Progenitor cell of endocrine pancreas (in vitro differentiated cells): Measurements from ENCODE around the gene CMTM8. TPM values are rescaled to one million over a fixed set of nuclear protein-coding genes. Genes with fewer than 3 reads are reported as not detected.

Experiments used
- DNase-seq: peaks from one replicate; pipeline ENCODE4 v3.0.0; 2021; ENCODE audit warnings: low spot score; ENCODE audit not compliant: unreplicated experiment
- H3K27ac Mint-ChIP-seq: 2 replicates; pipeline ENCODE4 v1.8.0; 2021; ENCODE audit warnings: mild to moderate bottlenecking, moderate library complexity, mixed read lengths
- H3K27me3 Mint-ChIP-seq: 2 replicates; pipeline ENCODE4 v1.8.0; 2021; ENCODE audit warnings: mixed read lengths
- H3K36me3 Mint-ChIP-seq: 2 replicates; pipeline ENCODE4 v1.8.0; 2022; ENCODE audit warnings: mixed read lengths; ENCODE audit not compliant: insufficient read depth
- H3K4me1 Mint-ChIP-seq: 2 replicates; pipeline ENCODE4 v1.8.0; 2021; ENCODE audit warnings: low read depth, mixed read lengths
- H3K4me3 Mint-ChIP-seq: 2 replicates; pipeline ENCODE4 v1.8.0; 2021; ENCODE audit warnings: low read depth, mild to moderate bottlenecking, moderate library complexity, mixed read lengths
- H3K9me3 Mint-ChIP-seq: 2 replicates; pipeline ENCODE4 v1.8.0; 2021; ENCODE audit warnings: low read depth, mixed read lengths
- CTCF ChIP-seq: fragments of 200-600 bp; sonication (generic); IDR thresholded peaks from one replicate; pipeline ENCODE4 v1.5.0; 2021; ENCODE audit warnings: antibody characterized with exemption, mild to moderate bottlenecking; ENCODE audit not compliant: unreplicated experiment
- total RNA-seq: library from RNA; stranded (reverse); gene quantifications from 2 replicates; pipeline ENCODE4 v1.2.1, GENCODE V29; 2021

The CMTM8 gene
- total RNA-seq, 1 donor from 2014 or later: 39.1 TPM

- peaks cover 73% of the 10 kb centered on the region for H3K4me1 Mint-ChIP-seq
- no peak for DNase-seq
- H3K9me3 Mint-ChIP-seq: no peaks in the 10 kb centered on the region
- H3K4me3 Mint-ChIP-seq: peak overlapping the region; percentile 39
- no peak for TF ChIP-seq CTCF
- peak overlapping the region; percentile 84 for H3K27ac Mint-ChIP-seq
- no peaks in the 10 kb centered on the region for H3K27me3 Mint-ChIP-seq
- peaks cover 5% of the 10 kb centered on the region for H3K36me3 Mint-ChIP-seq
These were observed 82.8 kb downstream of the CMTM8 start for GRCh38 chr3:32321095-32321790.

GRCh38 chr3:32322311-32322710, 83.8 kb downstream of the CMTM8 start:
- DNase-seq: no peak
- Mint-ChIP-seq H3K36me3 (peaks cover 7% of the 10 kb centered on the region), H3K27me3 (no peaks in the 10 kb centered on the region), H3K4me1 (peaks cover 66% of the 10 kb centered on the region), H3K9me3 (no peaks in the 10 kb centered on the region), H3K27ac (peak overlapping the region; percentile 84), H3K4me3 (no peak overlapping the region)
- TF ChIP-seq CTCF: no peak

DNA sequence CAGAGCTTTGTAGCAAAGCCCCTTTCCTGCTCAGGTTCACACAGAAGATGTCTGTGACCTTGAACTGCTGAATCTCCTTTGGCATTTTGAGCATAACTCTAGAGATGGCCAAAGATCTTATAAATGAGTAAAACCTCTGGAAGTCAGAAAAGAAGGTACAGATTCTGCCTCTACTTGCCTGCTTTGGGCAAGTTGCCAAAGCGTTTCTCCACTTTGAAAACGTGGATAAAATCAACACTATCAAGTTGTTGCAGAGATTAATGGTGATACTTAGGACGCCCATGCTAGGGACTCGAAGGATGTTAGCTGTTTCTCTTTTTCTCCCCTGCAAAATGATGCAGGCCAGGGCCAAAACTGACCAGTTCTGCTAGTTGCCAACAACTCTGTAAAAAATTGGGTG, 85.1 kb downstream of the CMTM8 start:
- Mint-ChIP-seq H3K9me3 (peaks cover 2% of the 10 kb centered on the region), H3K36me3 (peaks cover 9% of the 10 kb centered on the region), H3K4me1 (peaks cover 62% of the 10 kb centered on the region), H3K4me3 (no peak overlapping the region), H3K27me3 (no peaks in the 10 kb centered on the region), H3K27ac (peak overlapping the region; percentile 37)
- DNase-seq: no peak
- no peak for TF ChIP-seq CTCF

DNA sequence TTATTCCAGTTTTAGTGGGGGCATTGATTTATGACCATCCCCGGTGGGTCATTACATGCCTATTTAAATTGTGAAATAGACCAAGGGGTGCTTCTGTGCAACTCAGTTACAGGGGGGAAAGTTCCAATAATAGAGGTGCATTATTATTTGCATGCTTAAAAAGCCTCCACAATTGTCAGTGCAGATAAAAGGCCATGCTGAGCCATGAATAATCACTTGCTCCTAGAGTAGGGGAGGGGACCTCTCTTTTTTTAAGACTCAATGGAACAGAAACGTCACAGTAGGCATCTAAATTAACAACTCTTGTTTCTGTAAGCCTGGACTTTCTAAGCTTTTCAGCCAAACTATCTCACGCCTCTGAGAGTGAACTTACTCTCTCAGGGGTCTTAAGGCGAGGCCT, 86.7 kb downstream of the CMTM8 start:
- TF ChIP-seq CTCF: no peak
- H3K27me3 Mint-ChIP-seq: no peaks in the 10 kb centered on the region
- H3K9me3 Mint-ChIP-seq: peaks cover 13% of the 10 kb centered on the region
- no peak overlapping the region for H3K27ac Mint-ChIP-seq
- peaks cover 53% of the 10 kb centered on the region for H3K4me1 Mint-ChIP-seq
- H3K36me3 Mint-ChIP-seq: peaks cover 14% of the 10 kb centered on the region
- H3K4me3 Mint-ChIP-seq: no peak overlapping the region
- no peak for DNase-seq

DNA sequence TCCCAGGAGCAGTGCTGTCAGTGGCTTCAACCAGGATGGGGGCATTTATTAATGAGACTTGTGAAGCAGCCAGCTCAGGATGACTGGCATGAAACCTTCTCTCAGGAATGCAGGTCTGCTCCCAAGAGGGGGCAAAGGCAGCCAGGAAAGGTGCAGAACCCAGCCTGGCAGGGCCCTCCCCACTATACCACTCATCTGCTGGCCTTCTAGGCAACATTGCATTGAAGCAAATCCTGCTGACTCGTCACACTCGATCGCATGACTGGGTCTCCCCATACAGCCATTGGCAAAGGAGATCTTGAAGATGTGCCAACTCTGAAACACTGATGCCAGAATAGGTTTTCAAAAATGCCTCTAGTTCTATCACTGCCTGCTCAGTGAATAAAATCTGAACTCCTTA, 87.4 kb downstream of the CMTM8 start:
- no peak for TF ChIP-seq CTCF
- Mint-ChIP-seq H3K36me3 (peaks cover 16% of the 10 kb centered on the region), H3K27me3 (no peaks in the 10 kb centered on the region), H3K4me1 (peaks cover 46% of the 10 kb centered on the region), H3K4me3 (no peak overlapping the region), H3K9me3 (peaks cover 13% of the 10 kb centered on the region), H3K27ac (no peak overlapping the region)
- no peak for DNase-seq
